DMS79 (cell line): Measurements from ENCODE around the gene TMEM176B.

Experiments
- DNase-seq: peaks from one replicate; lab custom pipeline; 2025; lab: John Stamatoyannopoulos, UW

The TMEM176B gene

GRCh38 chr7:150799741-150800580, at the start of gene TMEM176B:
Gene TMEM176B, minus strand, starts transcription at chr7:150800364. Its CDS starts 3,795 bp downstream, at chr7:150796569.
- DNase-seq = no peak

DNA sequence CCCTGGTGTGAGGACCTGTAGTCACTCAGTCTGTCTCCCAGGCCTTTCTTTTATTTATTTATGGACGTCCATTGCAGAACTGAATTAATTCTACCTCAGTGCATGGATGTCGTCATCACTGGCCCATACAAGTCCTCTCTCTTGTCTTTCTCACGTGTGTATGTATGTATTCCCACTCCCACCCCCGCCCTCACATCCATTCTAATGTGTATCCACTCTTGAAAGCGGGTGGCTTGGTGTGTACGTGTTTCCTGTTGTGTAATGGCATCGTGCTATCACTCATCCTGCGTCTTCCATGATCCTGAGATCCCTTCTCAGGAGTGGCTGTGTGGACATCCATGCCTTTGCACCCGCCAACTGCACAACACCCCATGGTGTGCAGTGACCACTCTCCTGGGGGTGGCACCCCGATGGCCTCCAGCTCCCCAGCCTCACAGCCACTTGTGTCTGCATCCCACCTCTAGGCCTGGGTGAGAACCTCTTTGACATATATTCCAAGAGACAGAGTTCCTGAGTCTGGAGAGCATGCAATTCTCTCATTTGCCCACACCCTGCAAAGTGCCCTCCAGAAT, 49.1 kb upstream of the TMEM176B start:
- no peak for DNase-seq

GRCh38 chr7:150848561-150849115, 48.5 kb upstream of the TMEM176B start:
- DNase-seq = no peak

GRCh38 chr7:150848111-150848510, 47.9 kb upstream of the TMEM176B start:
- DNase-seq = no peak

- DNase-seq = no peak
These were observed 47.4 kb upstream of the TMEM176B start for GRCh38 chr7:150847536-150847935.

- DNase-seq = no peak
These were observed 46.3 kb upstream of the TMEM176B start for GRCh38 chr7:150846291-150847115.

GRCh38 chr7:150845421-150845861, 45.3 kb upstream of the TMEM176B start:
- no peak for DNase-seq

GRCh38 chr7:150842716-150843115, 42.6 kb upstream of the TMEM176B start:
- DNase-seq = no peak

DNA sequence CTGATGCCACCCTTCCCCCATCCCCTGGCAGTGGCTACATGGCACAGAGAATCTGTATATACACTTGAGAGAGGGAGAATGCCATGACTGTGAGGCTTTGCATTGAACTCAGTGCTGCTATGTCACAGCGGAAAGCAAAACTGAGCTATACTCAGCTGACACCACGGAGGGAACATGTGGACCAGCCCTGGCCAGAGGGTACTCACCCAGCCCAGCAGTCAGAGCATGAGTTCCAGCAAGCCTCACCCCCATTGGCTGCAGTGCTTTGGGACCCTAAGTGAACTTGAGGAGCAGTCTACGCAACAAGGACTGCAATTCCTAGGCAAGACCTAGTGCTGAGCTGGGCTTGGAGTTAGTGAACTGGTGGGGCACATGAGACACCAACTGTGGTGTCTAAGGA, 41.9 kb upstream of the TMEM176B start:
- no peak for DNase-seq

DNA sequence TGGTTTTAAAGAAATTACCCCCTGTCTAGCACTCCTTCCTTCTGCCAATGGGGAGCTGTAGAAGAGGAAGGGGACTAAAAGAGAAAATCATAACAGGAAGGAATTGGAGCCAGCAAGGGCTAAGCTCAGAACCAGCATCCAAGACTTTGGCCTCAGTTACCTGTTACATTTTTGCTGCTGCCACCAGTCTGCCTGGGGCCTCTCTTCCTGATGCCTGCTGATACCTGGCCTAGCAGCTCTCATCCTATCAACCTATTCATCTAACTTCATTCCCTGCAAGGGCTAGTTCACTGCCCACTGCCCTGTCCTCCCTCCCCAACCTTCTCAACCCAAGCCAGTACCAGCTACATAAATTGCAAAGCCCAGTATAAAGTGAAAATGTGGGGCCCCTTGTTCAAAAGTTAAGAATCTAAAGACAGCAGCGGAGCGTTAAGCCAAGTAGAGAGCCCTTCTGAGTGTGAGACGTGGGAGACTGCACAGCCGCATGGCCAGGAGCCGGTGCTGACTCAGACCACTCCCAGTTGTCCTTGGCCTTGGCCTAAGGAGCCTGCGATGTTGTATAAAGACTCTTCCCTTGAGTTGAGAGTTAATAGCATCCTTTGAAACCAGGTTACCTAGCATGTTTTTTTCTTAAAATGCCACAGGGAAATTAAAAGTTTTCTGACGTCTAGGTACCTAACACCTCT, 38.9 kb upstream of the TMEM176B start:
- no peak for DNase-seq

- DNase-seq = no peak
These were observed 35.6 kb upstream of the TMEM176B start for GRCh38 chr7:150835702-150836280.

GRCh38 chr7:150835019-150835418, 34.9 kb upstream of the TMEM176B start:
- DNase-seq = no peak

DNA sequence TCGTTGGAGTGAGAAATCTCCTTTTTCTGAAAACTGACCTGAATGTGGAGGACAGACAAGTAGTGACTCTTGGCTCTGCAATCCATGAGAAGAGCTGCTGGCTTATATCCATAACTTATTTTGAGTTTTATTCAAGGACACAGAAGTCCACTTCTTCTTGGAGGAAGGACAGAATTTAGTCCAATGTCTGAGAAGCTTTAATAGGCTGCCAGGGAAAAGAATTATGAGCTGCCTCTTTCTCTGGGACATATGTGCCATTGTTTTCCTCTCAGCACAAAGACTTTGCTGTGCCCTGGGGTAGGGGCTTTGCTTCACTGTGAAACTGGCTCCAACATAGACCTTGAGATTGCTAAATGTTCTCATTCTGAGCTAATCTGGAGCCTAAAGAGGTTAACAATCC, 31.7 kb upstream of the TMEM176B start:
- no peak for DNase-seq

- DNase-seq = no peak
These were observed 30.8 kb upstream of the TMEM176B start for GRCh38 chr7:150830937-150831336.

- DNase-seq = no peak
These were observed 29.3 kb upstream of the TMEM176B start for GRCh38 chr7:150829426-150829825.

- DNase-seq = no peak
These were observed 28.2 kb upstream of the TMEM176B start for GRCh38 chr7:150828384-150828783.

GRCh38 chr7:150826061-150826849, 26.1 kb upstream of the TMEM176B start:
- no peak for DNase-seq

- no peak for DNase-seq
These were observed 24.4 kb upstream of the TMEM176B start for GRCh38 chr7:150824379-150825177.

DNA sequence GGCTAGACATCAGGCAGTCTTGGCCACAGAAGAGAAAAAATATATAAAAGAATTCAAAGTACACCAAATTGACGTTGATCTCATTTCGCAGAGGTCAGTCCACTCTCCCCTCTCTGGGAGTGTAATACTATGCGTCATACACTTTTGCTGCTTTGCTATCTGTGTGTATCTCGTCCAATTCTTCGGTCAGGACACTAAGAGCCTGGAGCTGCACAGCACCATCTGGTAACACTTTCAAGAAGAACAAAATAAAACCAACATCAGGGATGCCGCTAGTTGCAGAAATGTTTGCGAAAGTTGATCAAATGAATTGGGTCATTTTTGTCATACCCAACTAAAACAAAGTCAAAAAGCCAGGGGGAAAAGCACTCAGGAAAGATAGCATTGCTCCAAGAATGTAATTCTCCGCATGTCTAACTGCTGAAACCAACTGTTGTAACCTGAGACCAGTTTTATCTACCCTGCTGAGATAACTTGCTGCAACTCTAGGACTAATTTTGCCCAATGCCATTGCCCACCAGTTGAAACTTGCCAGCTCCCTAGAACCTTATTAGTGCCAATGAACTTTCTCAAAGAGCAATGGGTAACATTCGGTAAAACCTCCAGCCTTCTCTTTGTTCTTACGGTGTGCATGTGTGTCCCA, 23.4 kb upstream of the TMEM176B start:
- DNase-seq = no peak
